ENCODE results near the gene SH2D4B.
"Not testable (repeated sequence)": the region's sequence is repeated elsewhere in the genome, so short reads cannot be mapped to it uniquely, and the experiment has no call there.

Gene SH2D4B

DNA sequence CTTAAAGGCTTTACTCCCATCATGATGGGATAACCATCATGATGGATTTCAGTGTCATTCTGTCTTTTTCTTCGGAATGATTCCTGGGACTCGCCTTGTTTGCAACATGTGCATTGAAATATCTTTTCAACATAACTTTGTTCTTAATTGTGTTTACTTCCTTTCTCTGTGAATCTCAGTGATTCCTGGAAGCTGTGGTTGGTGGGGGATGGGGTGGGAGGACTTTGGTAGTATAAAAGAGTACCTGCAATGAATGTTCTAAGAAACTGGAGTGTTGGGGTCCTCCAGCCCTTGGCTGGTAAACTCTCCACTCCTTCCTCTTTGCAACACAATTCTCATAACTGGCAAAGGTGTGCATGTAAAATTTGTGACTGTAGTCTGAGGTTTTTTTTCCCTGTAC lies 11.5 kb upstream of the SH2D4B start:
- DNase-seq = no peak

- no peak for DNase-seq
Observed at GRCh38 chr10:80526742-80527141, 11.0 kb upstream of the SH2D4B start.

- no peak for DNase-seq
Observed at GRCh38 chr10:80528185-80528700, 9.5 kb upstream of the SH2D4B start.

GRCh38 chr10:80528901-80529300 lies 8.8 kb upstream of the SH2D4B start:
- DNase-seq = no peak

GRCh38 chr10:80529604-80530003 lies 8.1 kb upstream of the SH2D4B start:
- no peak for DNase-seq

- DNase-seq = no peak
Observed at GRCh38 chr10:80530251-80530650, 7.5 kb upstream of the SH2D4B start.

- DNase-seq = no peak
Observed at GRCh38 chr10:80530816-80531215, 6.9 kb upstream of the SH2D4B start.

DNA sequence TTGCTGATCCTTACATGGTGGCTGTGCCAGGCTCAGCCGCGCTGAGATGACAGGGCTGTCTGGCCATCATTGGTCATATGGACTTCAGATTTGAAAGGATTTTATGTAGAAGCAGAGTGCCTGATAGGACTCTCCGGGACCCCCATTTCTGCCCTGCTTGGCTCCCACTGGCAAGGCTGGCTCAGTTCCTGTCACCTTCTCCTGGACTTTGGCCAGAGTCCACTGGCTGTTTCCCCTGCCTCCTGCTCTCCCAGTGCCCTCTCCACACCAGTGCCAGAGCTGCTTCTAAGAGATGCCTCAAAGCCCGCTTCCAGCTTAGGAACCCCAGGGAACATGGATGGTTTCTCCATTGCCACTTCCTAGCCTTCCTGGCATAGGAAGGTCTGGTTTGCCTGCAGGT lies 5.1 kb upstream of the SH2D4B start:
- no peak for DNase-seq

DNA sequence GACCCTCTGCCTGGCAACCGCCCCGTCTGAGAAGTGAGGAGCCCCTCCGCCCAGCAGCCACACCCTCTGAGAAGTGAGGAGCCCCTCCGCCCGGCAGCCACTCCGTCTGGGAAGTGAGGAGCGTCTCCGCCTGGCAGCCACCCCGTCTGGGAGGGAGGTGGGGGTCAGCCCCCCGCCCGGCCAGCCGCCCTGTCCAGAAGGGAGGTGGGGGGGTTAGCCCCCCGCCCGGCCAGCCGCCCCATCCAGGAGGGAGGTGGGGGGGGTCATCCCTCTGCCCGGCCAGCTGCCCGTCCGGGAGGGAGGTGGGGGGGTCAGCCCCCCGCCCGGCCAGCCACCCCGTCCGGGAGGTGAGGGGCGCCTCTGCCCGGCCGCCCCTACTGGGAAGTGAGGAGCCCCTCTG lies 3.6 kb upstream of the SH2D4B start:
- DNase-seq = not testable (repeated sequence)

DNA sequence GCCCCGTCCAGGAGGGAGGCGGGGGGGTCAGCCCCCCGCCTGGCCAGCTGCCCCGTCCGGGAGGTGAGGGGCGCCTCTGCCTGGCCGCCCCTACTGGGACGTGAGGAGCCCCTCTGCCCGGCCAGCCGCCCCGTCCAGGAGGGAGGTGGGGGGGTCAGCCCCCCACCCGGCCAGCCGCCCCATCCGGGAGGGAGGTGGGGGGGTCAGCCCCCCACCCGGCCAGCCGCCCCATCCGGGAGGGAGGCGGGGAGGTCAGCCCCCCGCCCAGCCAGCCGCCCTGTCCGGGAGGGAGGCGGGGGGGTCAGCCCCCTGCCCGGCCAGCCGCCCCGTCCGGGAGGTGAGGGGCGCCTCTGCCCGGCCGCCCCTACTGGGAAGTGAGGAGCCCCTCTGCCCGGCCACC lies 3.1 kb upstream of the SH2D4B start:
- not testable (repeated sequence) for DNase-seq

- no peak for DNase-seq
Observed at GRCh38 chr10:80535671-80536360, 1.9 kb upstream of the SH2D4B start.

- DNase-seq = no peak
Observed at GRCh38 chr10:80536361-80536835, 1.3 kb upstream of the SH2D4B start.

GRCh38 chr10:80537086-80537735 lies 491 bp upstream of the SH2D4B start:
- DNase-seq = no peak

DNA sequence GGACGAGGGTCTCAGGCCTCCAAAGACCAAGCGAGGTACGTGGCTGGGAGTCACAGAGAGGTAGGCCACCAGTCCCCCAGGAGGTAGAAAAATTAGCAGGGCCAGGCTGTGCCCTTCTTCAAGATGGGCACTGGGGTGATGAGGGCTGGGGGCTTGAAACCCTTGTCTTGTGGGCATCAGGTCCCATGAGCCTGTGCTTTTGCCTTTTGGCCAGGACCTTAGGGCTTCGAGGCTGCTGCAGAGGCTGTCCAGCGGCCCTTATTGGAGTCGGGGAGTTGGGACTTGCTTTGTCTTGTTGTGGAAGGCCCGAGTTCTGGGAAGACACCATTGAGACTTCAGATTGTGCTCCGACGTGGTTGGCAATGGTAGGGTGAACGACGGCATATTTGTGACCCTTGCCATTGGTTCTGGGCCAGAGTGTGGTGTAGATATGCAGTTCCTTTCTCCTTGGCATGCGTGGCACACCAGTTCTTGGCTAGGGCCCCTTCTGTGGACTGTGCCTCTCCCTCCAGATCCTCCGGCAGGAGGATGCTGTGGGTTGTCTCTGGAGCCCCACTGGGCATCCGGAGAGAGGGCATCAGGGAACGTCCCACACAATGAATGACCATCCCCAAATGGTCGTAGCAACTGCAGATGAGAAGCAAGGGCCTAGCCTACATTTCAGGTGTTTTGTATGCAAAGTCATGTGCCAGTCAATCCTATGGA lies 931 bp downstream of the SH2D4B start:
- no peak for DNase-seq

- DNase-seq = no peak
Observed at GRCh38 chr10:80539421-80540031, 1.8 kb downstream of the SH2D4B start.

GRCh38 chr10:80540136-80540535 lies 2.4 kb downstream of the SH2D4B start:
- DNase-seq = no peak

DNA sequence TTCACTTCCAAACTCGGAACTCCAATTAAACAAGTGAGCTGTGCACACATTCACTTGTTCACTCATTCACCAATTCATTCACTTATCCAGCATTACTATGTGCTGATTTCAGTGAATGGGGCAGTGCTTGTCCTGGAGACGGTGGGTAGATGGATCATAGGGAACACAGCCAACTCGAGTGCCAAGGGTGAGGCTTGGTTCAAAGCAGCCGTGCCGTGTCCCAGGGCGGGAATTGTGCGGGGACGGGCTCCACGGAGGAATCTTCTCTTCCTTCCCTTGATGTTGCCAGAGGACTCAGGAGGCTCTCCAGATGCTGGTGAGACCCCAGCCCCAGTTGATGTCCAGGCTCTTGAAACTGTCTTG lies 2.9 kb downstream of the SH2D4B start:
- no peak for DNase-seq

DNA sequence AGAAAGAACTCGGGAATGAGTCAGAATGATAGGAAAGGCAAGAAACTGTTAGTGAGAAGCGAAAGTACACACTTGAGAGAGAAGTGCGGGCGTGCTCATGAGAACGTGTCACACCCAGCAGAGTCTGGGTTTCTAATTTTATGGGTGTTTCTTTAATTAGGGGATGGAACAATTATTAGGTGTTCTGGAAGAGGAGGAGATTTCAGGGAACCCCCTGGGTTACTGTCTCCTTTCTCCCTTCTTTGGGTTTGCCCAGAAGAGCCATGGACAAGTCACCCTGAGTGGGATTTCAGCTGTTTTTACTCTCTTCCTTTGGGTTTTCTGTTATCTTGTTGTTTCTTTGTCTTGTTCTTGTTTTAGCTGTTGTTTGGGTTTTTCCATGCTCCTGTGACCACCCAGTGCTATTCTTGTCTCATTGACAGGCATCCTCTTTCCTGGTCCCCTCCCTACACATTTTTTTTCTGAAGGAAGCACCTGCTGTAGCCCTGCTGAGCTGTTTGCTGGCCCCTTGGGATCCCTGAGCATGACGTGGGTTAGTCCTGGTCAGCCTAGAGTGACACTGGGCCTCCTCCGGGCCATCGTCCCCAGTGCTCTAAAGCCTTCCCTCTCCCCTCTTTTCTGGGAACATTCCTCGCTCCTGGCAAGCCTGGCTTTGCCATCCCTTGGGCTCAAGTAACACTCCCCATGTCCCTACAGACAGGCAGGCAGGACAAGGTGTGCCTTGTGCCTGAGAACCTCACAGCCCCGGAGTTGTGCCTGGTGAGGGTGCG lies 3.5 kb downstream of the SH2D4B start:
- DNase-seq = no peak

- no peak for DNase-seq
Observed at GRCh38 chr10:80542053-80542452, 4.4 kb downstream of the SH2D4B start.

DNA sequence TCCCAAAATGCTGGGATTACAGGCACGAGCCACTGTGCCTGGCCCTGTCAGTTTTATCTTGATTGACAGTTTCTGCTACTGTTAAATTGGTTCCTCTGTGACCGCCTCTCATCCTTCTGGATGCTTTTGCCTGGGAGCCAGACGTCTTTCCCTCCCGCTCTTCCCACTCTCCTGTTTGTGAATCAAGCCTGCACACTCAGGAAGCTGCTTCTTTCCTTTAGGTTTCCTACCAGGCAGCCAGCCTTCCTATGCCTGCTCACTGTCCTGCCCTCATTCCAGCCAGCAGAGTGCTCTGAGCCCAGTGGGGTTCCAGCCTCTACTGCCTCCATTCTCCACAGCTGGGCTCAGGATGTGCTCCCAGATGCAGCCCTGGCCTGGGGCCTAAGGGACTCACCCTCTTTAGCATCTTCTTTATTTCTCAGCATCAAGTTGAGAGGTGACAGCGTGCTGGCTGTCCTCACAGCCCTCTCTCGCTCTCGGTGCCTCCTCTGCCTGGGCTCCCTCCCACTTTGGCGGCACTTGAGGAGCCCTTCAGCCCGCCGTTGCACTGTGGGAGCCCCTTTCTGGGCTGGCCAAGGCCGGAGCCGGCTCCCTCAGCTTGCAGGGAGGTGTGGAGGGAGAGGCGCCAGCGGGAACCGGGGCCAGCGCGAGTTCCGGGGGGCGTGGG lies 5.1 kb downstream of the SH2D4B start:
- DNase-seq = no peak

DNA sequence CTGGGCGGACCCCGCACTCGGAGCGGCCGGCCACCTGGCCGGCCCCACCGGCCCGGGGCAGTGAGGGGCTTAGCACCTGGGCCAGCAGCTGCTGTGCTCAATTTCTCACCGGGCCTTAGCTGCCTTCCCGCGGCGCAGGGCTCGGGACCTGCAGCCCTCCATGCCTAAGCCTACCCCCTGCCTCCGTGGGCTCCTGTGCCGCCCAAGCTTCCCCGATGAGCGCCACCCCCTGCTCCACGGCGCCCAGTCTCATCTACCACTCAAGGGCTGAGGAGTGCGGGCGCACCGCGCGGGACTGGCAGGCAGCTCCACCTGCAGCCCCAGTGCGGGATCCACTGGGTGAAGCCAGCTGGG lies 5.6 kb downstream of the SH2D4B start:
- DNase-seq = not testable (repeated sequence)

DNA sequence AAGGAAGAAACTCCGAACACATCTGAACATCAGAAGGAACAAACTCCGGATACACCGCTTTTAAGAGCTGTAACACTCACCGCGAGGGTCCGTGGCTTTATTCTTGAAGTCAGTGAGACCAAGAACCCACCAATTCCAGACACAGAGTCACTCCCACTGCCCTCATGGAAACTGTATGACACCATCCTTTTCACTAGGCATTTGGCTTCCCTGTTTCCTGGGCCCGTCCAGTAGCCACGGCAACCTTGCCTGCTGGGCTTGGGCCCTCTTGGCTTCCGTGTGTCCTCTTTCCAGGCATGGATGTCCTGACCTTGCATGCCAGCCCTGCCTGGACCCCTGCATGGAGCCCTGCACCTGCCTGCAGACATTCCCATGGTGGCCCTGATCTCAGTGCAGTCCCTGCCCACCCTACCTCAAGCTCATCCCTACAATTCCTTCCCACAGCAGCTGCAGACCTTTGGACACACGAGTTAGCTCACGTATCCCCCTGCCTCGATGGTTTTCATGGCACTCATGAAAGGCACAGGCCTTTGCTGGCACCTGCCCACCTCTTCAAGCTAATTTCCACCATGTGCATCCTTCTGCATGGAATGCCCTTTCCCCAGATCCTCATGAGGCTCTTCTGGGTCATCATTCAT lies 6.7 kb downstream of the SH2D4B start:
- no peak for DNase-seq
